Activated naive CD4-positive, alpha-beta T cell treated with anti-CD3 and anti-CD28 coated beads for 36 hours (primary cell): ENCODE results near the gene NDRG3. TPM values are rescaled to one million over a fixed set of nuclear protein-coding genes. Genes with fewer than 3 reads are reported as not detected.
"Not testable (repeated sequence)": the region's sequence is repeated elsewhere in the genome, so short reads cannot be mapped to it uniquely, and the experiment has no call there.

ENCODE experiments used
- CTCF ChIA-PET: fragments of 350-600 bp; sonication (Branson Sonifier 250); formaldehyde crosslinking; loops from one replicate; lab custom pipeline; 2021; ENCODE audit warnings: antibody characterized with exemption; lab: Charles Lee
- DNase-seq: peaks from one replicate; pipeline ENCODE4 v3.0.0-alpha.2; 2020
- H3K27ac Mint-ChIP-seq: one replicate; pipeline ENCODE4 v1.8.0; 2021; ENCODE audit warnings: mild to moderate bottlenecking, mixed read lengths
- H3K27me3 Mint-ChIP-seq: one replicate; pipeline ENCODE4 v1.8.0; 2021; ENCODE audit warnings: low read depth, mixed read lengths
- H3K36me3 Mint-ChIP-seq: one replicate; pipeline ENCODE4 v1.8.0; 2021; ENCODE audit warnings: low read depth, mixed read lengths
- H3K4me1 Mint-ChIP-seq: one replicate; pipeline ENCODE4 v1.8.0; 2021; ENCODE audit warnings: low read depth, mixed read lengths
- H3K4me3 Mint-ChIP-seq: one replicate; pipeline ENCODE4 v1.8.0; 2021; ENCODE audit warnings: mild to moderate bottlenecking, moderate library complexity, mixed read lengths
- H3K9me3 Mint-ChIP-seq: one replicate; pipeline ENCODE4 v1.8.0; 2021; ENCODE audit warnings: mixed read lengths
- intact Hi-C: fragments of 100-400 bp; cut with micrococcal nuclease; formaldehyde crosslinking; loops from one replicate; pipeline ENCODE4 v1.15.1; 2023
- total RNA-seq, 2 experiments: library from RNA; stranded (reverse); gene quantifications; one replicate each; pipeline ENCODE4 v1.2.3, GENCODE V29; 2021

The NDRG3 gene
- total RNA-seq, 2 experiments from 2014 or later: 26.1 to 28.2 TPM

DNA sequence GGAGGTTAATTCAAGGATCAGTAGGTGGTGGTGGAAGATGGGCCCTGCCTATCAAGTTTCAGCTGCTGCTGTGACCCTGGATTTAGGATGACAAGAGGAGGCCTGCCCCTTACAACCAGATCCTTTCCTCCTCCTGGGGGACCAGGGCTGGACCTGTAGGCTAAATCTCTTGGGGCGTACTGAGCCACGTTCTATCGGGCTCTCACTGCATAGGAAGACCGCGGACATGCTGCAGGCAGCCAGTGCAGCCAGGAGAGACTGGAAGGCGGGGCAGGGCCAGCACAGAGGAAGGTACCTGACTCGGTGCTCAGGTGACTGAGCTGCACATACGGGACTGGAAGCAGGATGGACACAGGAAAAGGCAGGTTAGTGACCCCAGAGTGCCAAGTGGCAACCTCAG lies 91.4 kb downstream of the NDRG3 start:
- peaks cover 11% of the 10 kb centered on the region for H3K36me3 Mint-ChIP-seq
- H3K4me1 Mint-ChIP-seq: peaks cover 15% of the 10 kb centered on the region
- no peaks in the 10 kb centered on the region for H3K9me3 Mint-ChIP-seq
- DNase-seq: no peak
- intact Hi-C loops: no loop called here
- no peaks in the 10 kb centered on the region for H3K27me3 Mint-ChIP-seq
- no peak overlapping the region for H3K27ac Mint-ChIP-seq
- H3K4me3 Mint-ChIP-seq: no peak overlapping the region
- CTCF ChIA-PET: interaction anchor here (1.6 kb wide), 1 partner anchor 232 kb away, joined by 4 read pairs; no protein-coding TSS in a partner anchor

DNA sequence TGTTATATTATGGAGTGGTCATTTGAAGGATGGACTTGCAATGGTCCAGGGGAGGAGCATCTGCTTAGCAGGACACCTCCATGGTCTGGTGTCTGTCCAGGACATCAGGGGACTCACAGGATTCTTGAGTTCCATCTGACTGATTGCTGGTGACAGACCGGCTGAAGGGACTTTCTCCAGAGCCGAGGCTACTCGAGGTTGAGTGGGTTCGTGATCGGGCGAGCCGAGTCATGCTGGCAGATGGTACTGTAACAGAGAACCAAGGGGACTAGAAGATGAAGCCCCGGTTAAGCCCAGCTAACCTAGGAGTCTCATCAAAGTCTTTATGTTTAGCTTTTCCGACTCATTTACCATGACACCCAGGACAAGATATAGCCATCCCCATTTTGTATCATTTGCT lies 92.4 kb downstream of the NDRG3 start:
- Mint-ChIP-seq H3K27ac (no peak overlapping the region), H3K4me3 (no peak overlapping the region)

DNA sequence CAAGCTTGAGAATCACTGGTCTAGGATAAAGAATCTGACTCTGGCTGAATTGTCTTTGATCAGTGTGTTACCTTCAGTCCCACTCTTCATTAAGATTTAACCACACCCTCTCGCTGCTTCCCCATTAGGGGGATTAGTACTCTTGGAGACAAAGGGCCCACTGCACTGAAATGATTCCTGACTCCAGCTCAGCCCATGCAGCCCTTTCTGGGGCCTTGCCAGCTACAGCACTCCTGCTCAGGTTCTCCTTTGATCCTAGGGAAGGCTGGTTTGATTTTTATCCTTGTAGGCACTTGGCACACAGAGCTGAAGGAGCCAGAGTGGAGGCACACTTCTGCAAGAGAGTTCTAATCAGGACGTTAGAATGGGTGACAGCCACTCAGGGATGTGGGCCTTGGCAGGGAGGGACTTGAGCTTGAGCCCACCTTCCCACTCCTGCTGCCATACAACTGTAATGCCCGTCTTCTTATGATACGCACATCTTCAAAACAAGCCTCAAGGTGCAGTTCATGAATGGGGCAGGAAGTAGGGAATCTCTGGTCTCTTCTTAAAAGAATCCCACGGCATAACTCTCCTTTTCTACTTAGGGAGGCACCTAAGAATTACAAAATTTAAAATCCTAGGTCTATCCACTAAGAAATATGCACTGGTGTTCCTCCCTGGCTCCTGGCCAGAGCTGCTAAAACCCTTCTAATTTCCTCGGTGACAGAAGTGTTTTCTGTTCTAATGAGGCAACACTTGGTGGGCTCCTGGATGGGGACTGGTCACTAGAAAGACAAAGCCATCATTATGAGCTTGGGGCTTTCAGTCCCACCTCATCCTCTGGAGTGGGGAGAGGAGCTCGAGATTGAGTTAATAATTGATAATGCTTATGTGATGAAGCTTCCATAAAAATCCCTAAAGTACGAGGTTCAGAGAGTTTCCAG lies 98.4 kb downstream of the NDRG3 start:
- CTCF ChIA-PET: interaction anchor here (0.5 to 1.6 kb wide), 4 partner anchors 9 to 161 kb away, joined by 3 to 5 read pairs (median 4); partner anchors contain the start of gene NDRG3
- peak overlapping the region; percentile 32 for H3K4me3 Mint-ChIP-seq
- H3K36me3 Mint-ChIP-seq: peaks cover 18% of the 10 kb centered on the region
- peak overlapping the region; percentile 98 for H3K27ac Mint-ChIP-seq
- H3K9me3 Mint-ChIP-seq: no peaks in the 10 kb centered on the region
- intact Hi-C loops: no loop called here
- no peak for DNase-seq
- H3K27me3 Mint-ChIP-seq: no peaks in the 10 kb centered on the region
- H3K4me1 Mint-ChIP-seq: peaks cover 35% of the 10 kb centered on the region

More for the DNA sequence above, 92.4 kb downstream of the NDRG3 start:
- intact Hi-C loops: no loop called here
- Mint-ChIP-seq H3K9me3 (no peaks in the 10 kb centered on the region), H3K27me3 (no peaks in the 10 kb centered on the region), H3K4me1 (peaks cover 8% of the 10 kb centered on the region), H3K36me3 (peaks cover 11% of the 10 kb centered on the region)
- CTCF ChIA-PET: no interaction called here
- no peak for DNase-seq

DNA sequence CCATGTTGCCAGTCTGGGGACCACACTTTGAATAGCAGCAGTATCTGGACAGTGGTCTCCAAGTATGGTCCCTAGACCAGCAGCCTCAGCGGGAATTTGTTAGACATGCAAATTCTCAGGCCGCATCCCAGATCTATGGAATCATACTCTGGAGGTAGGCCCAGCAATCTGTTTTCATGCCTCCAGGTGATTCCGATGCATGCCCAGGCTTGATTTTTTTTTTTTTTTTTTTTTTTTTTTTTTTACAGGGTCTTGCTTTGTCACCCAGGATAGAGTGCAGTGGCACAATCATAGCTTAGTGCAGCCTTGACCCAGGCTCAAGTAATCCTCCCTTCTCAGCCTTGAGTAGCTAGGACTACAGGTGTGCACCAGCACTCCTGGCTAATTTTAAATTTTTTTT lies 99.2 kb downstream of the NDRG3 start:
- H3K4me1 Mint-ChIP-seq: peaks cover 42% of the 10 kb centered on the region
- CTCF ChIA-PET: interaction anchor here (0.6 to 1.6 kb wide), 4 partner anchors 10 to 99 kb away, joined by 4 to 11 read pairs (median 6); partner anchors contain the start of genes NDRG3 and RAB5IF
- intact Hi-C loops: no loop called here
- H3K27ac Mint-ChIP-seq: peak overlapping the region; percentile 98
- H3K4me3 Mint-ChIP-seq: peak overlapping the region; percentile 97
- no peaks in the 10 kb centered on the region for H3K27me3 Mint-ChIP-seq
- no peaks in the 10 kb centered on the region for H3K9me3 Mint-ChIP-seq
- no peak for DNase-seq
- peaks cover 24% of the 10 kb centered on the region for H3K36me3 Mint-ChIP-seq

DNA sequence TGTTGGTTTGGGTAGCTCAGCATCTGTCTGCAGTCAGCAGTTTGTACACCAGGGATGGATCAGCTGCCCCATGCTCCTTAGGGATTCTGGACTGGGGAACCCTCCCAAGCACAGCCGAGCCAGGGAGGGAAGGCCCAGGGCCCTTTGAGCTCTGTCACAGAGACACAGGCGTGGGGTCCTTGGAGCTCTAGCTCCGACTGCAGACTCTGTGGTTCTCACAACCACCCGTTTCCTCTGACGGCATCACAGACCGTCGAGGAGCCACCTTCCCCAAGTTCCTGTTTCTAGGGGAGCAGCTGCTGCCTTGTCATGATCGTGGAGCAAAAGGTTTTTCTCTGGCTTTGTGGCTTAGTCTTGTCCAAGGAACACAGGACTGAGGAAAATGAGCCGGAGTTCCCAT lies 99.9 kb downstream of the NDRG3 start, which contains the start of gene SLA2:
SLA2 (minus strand) TSS at position 199 of the 400 bp plus-strand sequence. CDS start 4,861 bp downstream, outside the sequence.
- H3K4me1 Mint-ChIP-seq: peaks cover 45% of the 10 kb centered on the region
- peaks cover 27% of the 10 kb centered on the region for H3K36me3 Mint-ChIP-seq
- intact Hi-C loops: loop anchor here (2.0 kb wide), 2 partner anchors 15 to 33 kb away; no protein-coding TSS in a partner anchor
- H3K4me3 Mint-ChIP-seq: peak within 1 kb of the TSS; percentile 97
- H3K27me3 Mint-ChIP-seq: no peaks in the 10 kb centered on the region
- DNase-seq: peak; percentile 83
- H3K27ac Mint-ChIP-seq: peak within 1 kb of the TSS; percentile 98
- CTCF ChIA-PET: interaction anchor here (1.0 to 2.1 kb wide), 9 partner anchors 22 to 195 kb away, joined by 3 to 11 read pairs (median 5); partner anchors contain the start of gene RAB5IF
- no peaks in the 10 kb centered on the region for H3K9me3 Mint-ChIP-seq

DNA sequence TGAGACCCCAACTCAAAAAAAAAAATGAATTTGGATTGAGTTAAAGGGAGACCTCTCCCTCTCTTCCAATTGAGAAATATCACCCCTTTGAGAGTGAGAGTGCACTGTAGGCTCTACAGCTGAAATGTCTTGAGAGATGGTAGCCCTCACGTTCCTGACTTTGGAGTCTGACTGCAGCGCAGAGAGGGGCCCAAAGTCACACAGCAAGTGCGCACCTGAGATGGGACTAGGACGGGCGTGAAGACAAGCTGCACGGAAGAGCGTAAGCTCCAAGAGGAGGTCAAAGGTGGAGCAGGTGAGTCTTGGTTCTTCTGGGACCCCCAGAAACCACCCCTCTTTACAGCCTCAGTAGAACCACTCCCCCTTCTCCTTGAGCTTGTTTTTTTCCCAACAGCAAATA lies 100.5 kb downstream of the NDRG3 start:
- H3K9me3 Mint-ChIP-seq: no peaks in the 10 kb centered on the region
- H3K27ac Mint-ChIP-seq: peak overlapping the region; percentile 98
- peak overlapping the region; percentile 97 for H3K4me3 Mint-ChIP-seq
- CTCF ChIA-PET: interaction anchor here (0.7 to 2.1 kb wide), 11 partner anchors 18 to 195 kb away, joined by 3 to 11 read pairs (median 5); partner anchors contain the start of gene RAB5IF
- DNase-seq: peak; percentile 33
- peaks cover 45% of the 10 kb centered on the region for H3K4me1 Mint-ChIP-seq
- peaks cover 28% of the 10 kb centered on the region for H3K36me3 Mint-ChIP-seq
- intact Hi-C loops: loop anchor here (2.0 kb wide), 2 partner anchors 15 to 33 kb away; no protein-coding TSS in a partner anchor
- H3K27me3 Mint-ChIP-seq: no peaks in the 10 kb centered on the region

DNA sequence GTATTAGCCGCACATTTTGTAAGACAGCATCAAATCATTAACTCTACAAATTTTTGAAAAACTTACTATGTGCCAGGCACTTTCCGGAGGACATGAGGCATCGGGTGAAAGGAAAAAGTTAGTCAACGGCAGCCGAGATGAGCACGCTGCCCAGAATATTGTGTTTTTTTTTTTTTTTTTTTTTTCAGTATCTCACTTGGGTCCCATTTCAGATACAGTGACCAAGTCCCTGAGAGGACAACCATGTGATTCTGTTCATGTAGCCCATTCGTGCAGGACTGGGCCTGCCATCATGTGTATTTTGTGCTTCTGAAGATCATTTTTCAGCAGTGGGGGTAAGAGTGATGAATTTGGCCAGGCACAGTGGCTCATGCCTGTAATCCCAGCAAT lies 101.2 kb downstream of the NDRG3 start:
- Mint-ChIP-seq H3K27me3 (no peaks in the 10 kb centered on the region), H3K27ac (peak overlapping the region; percentile 98), H3K9me3 (no peaks in the 10 kb centered on the region), H3K4me3 (peak overlapping the region; percentile 97), H3K36me3 (peaks cover 32% of the 10 kb centered on the region), H3K4me1 (peaks cover 45% of the 10 kb centered on the region)
- intact Hi-C loops: loop anchor here (1.0 to 5.0 kb wide), 9 partner anchors 14 to 182 kb away; partner anchors contain the start of genes NDRG3, RAB5IF and TGIF2
- DNase-seq: peak; percentile 79
- CTCF ChIA-PET: interaction anchor here (0.7 to 2.1 kb wide), 6 partner anchors 12 to 191 kb away, joined by 3 to 8 read pairs (median 4); no protein-coding TSS in a partner anchor

DNA sequence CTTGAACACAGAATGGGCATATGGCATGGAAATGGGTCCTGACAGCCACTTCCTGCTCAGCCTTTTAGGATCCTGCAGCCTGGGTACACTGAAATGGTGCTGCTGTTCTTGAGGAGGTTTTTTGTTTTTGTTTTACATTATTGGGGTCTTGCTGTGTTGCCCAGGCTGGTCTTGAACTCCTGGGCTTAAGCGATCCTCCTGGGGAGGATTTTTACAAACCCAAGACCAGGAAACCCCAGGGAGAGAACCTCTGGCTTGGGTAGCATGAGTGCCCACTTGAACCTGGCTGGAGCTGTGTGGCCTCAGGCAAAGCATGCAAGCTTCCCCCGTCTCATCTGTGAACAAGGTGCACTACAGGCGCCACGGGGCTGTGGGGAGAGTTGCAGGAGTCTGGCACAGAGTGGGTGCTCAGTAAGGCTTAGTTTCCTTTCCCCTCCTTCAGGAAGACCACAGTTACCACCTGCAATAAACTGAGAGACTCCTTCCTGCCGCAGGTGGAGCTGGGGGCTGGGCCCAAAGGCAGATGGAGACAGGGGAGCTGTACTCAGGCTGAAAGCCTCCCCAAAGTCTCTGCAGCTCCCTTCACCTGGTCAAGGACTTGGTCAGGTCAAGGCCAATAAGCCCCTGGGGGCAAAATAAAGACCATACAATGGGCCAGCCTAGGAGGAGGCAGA lies 101.7 kb downstream of the NDRG3 start:
- peak; percentile 79 for DNase-seq
- CTCF ChIA-PET: interaction anchor here (0.6 to 2.1 kb wide), 10 partner anchors 11 to 191 kb away, joined by 3 to 8 read pairs (median 4); partner anchors contain the start of gene DSN1
- peak overlapping the region; percentile 98 for H3K27ac Mint-ChIP-seq
- H3K4me1 Mint-ChIP-seq: peaks cover 45% of the 10 kb centered on the region
- H3K27me3 Mint-ChIP-seq: no peaks in the 10 kb centered on the region
- H3K9me3 Mint-ChIP-seq: no peaks in the 10 kb centered on the region
- H3K36me3 Mint-ChIP-seq: peaks cover 34% of the 10 kb centered on the region
- peak overlapping the region; percentile 97 for H3K4me3 Mint-ChIP-seq
- intact Hi-C loops: loop anchor here (1.0 to 5.0 kb wide), 9 partner anchors 13 to 182 kb away; partner anchors contain the start of genes NDRG3, RAB5IF and TGIF2

DNA sequence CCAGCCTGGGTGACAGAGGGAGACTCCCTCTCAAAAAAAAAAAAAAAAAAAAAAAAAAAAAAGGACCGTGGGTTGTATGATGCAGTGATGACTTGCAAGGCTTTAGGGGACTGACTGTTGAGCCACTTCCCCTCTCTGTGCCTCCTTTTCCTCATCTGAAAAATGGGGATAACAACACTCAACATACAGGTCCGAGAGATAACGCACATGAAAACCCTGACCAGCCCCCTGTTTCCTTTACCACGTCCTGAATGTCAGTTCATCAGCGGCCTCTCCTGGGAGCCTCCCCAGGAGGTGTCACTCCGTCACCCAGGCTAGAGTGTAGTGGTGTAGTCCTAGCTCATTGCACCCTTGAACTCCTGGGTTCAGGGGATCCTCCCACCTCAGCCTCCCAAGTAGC lies 103.8 kb downstream of the NDRG3 start:
- H3K27ac Mint-ChIP-seq: peak overlapping the region; percentile 98
- CTCF ChIA-PET: no interaction called here
- peaks cover 42% of the 10 kb centered on the region for H3K4me1 Mint-ChIP-seq
- H3K9me3 Mint-ChIP-seq: no peaks in the 10 kb centered on the region
- H3K27me3 Mint-ChIP-seq: no peaks in the 10 kb centered on the region
- peaks cover 43% of the 10 kb centered on the region for H3K36me3 Mint-ChIP-seq
- intact Hi-C loops: loop anchor here (5.0 kb wide), 2 partner anchors 90 to 180 kb away; no protein-coding TSS in a partner anchor
- peak; percentile 21 for DNase-seq
- peak overlapping the region; percentile 25 for H3K4me3 Mint-ChIP-seq

DNA sequence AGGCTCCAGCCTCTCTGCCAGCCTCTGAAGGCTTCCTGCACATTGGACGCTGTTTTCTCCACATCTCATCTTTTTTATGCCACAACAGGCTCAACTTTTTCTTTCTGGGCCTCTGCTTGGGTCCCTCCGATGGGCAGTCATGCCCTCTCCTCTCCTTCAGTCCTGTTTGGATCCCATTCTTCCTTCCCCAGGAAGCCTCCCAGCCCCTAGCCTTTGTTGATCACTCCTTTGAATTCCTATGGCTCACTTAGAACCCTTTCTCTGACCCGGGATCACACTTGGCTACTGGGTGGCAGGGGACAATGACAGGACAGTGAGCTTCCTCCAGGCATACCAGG lies 104.4 kb downstream of the NDRG3 start:
- Mint-ChIP-seq H3K27me3 (no peaks in the 10 kb centered on the region), H3K27ac (peak overlapping the region; percentile 57), H3K9me3 (no peaks in the 10 kb centered on the region), H3K4me1 (peaks cover 37% of the 10 kb centered on the region), H3K4me3 (no peak overlapping the region), H3K36me3 (peaks cover 45% of the 10 kb centered on the region)
- DNase-seq: no peak
- intact Hi-C loops: loop anchor here (5.0 kb wide), 2 partner anchors 91 to 179 kb away; no protein-coding TSS in a partner anchor
- CTCF ChIA-PET: no interaction called here

DNA sequence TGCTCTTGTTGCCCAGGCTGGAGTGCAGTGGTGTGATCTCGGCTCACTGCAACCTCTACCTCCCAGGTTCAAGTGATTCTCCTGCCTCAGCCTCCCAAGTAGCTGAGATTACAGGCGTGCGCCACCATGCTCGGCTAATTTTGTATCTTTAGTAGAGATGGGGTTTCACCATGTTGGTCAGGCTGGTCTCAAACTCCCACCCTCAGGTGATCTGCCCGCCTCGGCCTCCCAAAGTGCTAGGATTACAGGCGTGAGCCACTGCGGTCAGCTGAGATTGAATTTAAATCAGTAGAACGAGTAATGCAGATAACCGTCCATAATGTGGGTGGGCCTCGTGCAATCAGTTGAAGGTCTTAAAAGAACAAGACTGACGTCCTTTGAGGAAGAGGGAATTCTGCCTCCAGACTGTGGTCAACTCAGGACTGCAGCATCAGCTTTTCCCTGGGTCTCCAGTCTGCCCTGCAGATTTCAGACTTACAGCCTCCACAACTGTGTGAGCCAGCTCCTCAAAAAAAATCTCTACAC lies 107.0 kb downstream of the NDRG3 start:
- H3K4me3 Mint-ChIP-seq, DNase-seq, intact Hi-C loops, H3K9me3 Mint-ChIP-seq, H3K27me3 Mint-ChIP-seq, H3K27ac Mint-ChIP-seq: not testable (repeated sequence)
- peaks cover 28% of the 10 kb centered on the region for H3K4me1 Mint-ChIP-seq
- CTCF ChIA-PET: interaction anchor here (0.9 kb wide), 1 partner anchor 9 kb away, joined by 3 read pairs; no protein-coding TSS in a partner anchor
- H3K36me3 Mint-ChIP-seq: peaks cover 42% of the 10 kb centered on the region
